ENCODE results near the gene CYP4A11. TPM values are rescaled to one million over a fixed set of nuclear protein-coding genes. Genes with fewer than 3 reads are reported as not detected.

The CYP4A11 gene, protein sequence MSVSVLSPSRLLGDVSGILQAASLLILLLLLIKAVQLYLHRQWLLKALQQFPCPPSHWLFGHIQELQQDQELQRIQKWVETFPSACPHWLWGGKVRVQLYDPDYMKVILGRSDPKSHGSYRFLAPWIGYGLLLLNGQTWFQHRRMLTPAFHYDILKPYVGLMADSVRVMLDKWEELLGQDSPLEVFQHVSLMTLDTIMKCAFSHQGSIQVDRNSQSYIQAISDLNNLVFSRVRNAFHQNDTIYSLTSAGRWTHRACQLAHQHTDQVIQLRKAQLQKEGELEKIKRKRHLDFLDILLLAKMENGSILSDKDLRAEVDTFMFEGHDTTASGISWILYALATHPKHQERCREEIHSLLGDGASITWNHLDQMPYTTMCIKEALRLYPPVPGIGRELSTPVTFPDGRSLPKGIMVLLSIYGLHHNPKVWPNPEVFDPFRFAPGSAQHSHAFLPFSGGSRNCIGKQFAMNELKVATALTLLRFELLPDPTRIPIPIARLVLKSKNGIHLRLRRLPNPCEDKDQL
- total RNA-seq, result not detected in 2 replicates

GRCh38 chr1:46941135-46941694 is at the start of gene CYP4A11:
Gene CYP4A11, minus strand, starts transcription at chr1:46941476. Its CDS starts 43 bp downstream, at chr1:46941433.

Small RNA genes within 50 kb of the gene (small RNA-seq; reads per million reads assigned to genes)
- not detected for gene CYP4A26P

Other genes starting within 250 kb of the CYP4A11 start
- 147 and 228 TPM in 2 replicates for gene EFCAB14, start 222.4 kb downstream of the CYP4A11 start, total RNA-seq
- gene CYP4B1, start 142.4 kb downstream of the CYP4A11 start, total RNA-seq, result not detected in 2 replicates
- gene CYP4X1, start 82.2 kb upstream of the CYP4A11 start, total RNA-seq, result 3.3 and 4.8 TPM in 2 replicates
- not detected in 2 replicates for gene CYP4Z1, start 125.8 kb upstream of the CYP4A11 start, total RNA-seq
- gene CYP4A22, start 196.0 kb upstream of the CYP4A11 start, total RNA-seq, result not detected in 2 replicates
- 0.65 TPM in 1 of 2 replicates, not detected in the other for gene PDZK1IP1, start 248.6 kb upstream of the CYP4A11 start, total RNA-seq